ENCODE measurements around the gene SLC4A8.

The SLC4A8 gene

DNA sequence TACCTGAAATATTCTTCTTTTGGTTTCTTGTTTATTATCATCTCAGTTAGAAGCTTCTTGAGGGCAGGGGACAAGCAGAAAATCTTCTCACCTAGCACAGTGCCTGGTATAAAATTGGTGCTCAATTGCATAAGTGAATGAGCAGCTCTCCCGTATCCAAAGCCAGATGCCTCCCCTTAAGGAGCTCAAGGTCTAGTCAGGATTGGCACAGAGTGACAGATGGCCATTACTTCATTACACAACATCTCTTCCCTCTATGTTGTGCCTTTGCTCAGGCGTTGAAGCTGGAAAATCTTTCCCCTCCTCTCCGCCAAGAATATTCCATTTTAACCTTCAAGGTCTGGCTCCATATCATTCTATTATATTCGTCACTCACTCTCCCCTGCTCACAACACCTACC is 3.6 kb downstream of the SLC4A8 start:
- DNase-seq, result no peak
- no peaks in the 10 kb centered on the region for H3K36me3 ChIP-seq (ENCODE audit: insufficient read depth, low read length)
- peaks cover 19% of the 10 kb centered on the region for H3K4me1 ChIP-seq (ENCODE audit: insufficient read depth, low read length)
- TF ChIP-seq, protein P1, sequence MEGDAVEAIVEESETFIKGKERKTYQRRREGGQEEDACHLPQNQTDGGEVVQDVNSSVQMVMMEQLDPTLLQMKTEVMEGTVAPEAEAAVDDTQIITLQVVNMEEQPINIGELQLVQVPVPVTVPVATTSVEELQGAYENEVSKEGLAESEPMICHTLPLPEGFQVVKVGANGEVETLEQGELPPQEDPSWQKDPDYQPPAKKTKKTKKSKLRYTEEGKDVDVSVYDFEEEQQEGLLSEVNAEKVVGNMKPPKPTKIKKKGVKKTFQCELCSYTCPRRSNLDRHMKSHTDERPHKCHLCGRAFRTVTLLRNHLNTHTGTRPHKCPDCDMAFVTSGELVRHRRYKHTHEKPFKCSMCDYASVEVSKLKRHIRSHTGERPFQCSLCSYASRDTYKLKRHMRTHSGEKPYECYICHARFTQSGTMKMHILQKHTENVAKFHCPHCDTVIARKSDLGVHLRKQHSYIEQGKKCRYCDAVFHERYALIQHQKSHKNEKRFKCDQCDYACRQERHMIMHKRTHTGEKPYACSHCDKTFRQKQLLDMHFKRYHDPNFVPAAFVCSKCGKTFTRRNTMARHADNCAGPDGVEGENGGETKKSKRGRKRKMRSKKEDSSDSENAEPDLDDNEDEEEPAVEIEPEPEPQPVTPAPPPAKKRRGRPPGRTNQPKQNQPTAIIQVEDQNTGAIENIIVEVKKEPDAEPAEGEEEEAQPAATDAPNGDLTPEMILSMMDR (IDR thresholded peaks at IDR 0.05; ENCODE audit: borderline replicate concordance, extremely low read depth, low read length, poor library complexity, severe bottlenecking), result no peak
- TF ChIP-seq EZH2 (IDR thresholded peaks at IDR 0.05; ENCODE audit: borderline replicate concordance, low read depth, low read length, severe bottlenecking), result no peak
- H3K9ac ChIP-seq (ENCODE audit: low read depth, low read length), result no peak overlapping the region
- no peak overlapping the region for H3K27ac ChIP-seq (ENCODE audit: low read length)
- H3K4me2 ChIP-seq (ENCODE audit: insufficient read depth, low read length), result no peak overlapping the region
- no peaks in the 10 kb centered on the region for H3K27me3 ChIP-seq (ENCODE audit: insufficient read depth, low read length, poor library complexity)
- no peaks in the 10 kb centered on the region for H3K9me3 ChIP-seq (ENCODE audit: insufficient read depth, low read length, severe bottlenecking)
- H2AFZ ChIP-seq (ENCODE audit: low read depth, low read length), result no peak overlapping the region
- H3K79me2 ChIP-seq (ENCODE audit: insufficient read depth, low read length), result no peaks in the 10 kb centered on the region
- H4K20me1 ChIP-seq (ENCODE audit: insufficient read depth, low read length), result no peaks in the 10 kb centered on the region
- no peak for ATAC-seq (ENCODE audit: insufficient read depth, low read depth)
- no peak overlapping the region for H3K4me3 ChIP-seq (ENCODE audit: low read depth in 1 of 2, low read length in 2 of 2)

DNA sequence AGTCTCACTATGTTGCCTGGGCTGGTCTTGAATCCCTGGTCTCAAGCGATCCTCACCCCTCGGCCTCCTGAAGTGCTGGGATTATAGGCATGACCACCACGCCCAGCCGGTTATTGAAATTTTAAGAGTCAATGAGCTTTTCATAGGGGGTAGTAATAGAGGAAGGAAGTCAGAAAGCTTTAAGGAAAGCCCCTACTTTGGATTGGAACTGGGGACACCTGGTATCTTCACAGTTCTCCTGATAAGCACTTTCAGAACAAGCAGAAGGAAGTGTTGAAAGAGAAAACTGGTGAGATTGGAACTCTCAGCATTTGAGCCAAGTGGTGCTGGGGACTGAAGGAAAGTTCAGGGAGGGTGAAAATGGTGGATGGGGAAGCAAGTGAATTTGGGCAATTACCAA is 5.1 kb downstream of the SLC4A8 start:
- ATAC-seq (ENCODE audit: insufficient read depth, low read depth) (no peak), DNase-seq (no peak)
- Histone ChIP-seq H3K4me3 (ENCODE audit: low read depth in 1 of 2, low read length in 2 of 2) (no peak overlapping the region), H3K9me3 (ENCODE audit: insufficient read depth, low read length, severe bottlenecking) (no peaks in the 10 kb centered on the region), H4K20me1 (ENCODE audit: insufficient read depth, low read length) (no peaks in the 10 kb centered on the region), H3K27ac (ENCODE audit: low read length) (no peak overlapping the region), H3K4me2 (ENCODE audit: insufficient read depth, low read length) (no peak overlapping the region), H3K79me2 (ENCODE audit: insufficient read depth, low read length) (no peaks in the 10 kb centered on the region), H3K9ac (ENCODE audit: low read depth, low read length) (no peak overlapping the region), H3K36me3 (ENCODE audit: insufficient read depth, low read length) (no peaks in the 10 kb centered on the region), H2AFZ (ENCODE audit: low read depth, low read length) (no peak overlapping the region), H3K27me3 (ENCODE audit: insufficient read depth, low read length, poor library complexity) (no peaks in the 10 kb centered on the region), H3K4me1 (ENCODE audit: insufficient read depth, low read length) (peaks cover 12% of the 10 kb centered on the region)
- TF ChIP-seq, protein P1 (IDR thresholded peaks at IDR 0.05; ENCODE audit: borderline replicate concordance, extremely low read depth, low read length, poor library complexity, severe bottlenecking), result no peak
- no peak for TF ChIP-seq EZH2 (IDR thresholded peaks at IDR 0.05; ENCODE audit: borderline replicate concordance, low read depth, low read length, severe bottlenecking)

DNA sequence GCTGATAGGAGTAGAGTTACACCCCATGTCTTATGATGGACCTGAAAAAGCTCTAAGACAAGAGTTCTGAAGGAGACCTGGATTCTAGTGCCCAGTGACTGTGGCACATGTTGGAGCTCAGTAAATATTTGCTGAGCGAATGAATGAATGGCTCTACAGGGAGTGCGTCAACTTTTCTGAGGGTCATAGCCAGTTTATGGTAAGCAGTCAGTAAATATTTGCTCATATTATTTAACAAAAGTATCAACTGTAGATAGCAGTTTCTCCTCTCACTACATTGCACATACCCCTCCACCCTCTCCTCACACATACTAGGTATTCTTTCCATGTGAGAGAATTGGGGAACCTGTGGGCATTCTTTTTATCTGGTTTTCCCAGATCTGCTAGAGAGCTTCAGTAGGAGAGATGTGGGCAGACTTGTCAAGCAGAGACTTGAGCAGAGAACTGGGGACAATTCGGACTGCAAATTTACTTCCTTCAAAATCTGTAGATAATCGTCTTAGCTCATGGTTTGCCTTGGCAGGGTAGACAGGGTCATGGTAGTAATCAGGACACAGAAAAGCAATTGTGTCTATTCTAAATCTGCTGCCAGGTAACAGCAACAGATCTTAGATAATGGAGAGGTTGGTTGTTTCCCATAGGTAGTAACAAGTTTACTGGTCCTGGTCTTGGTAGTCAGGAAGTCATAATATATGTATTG is 5.7 kb downstream of the SLC4A8 start:
- peaks cover 7% of the 10 kb centered on the region for H3K4me1 ChIP-seq (ENCODE audit: insufficient read depth, low read length)
- no peak overlapping the region for H3K4me2 ChIP-seq (ENCODE audit: insufficient read depth, low read length)
- H3K9me3 ChIP-seq (ENCODE audit: insufficient read depth, low read length, severe bottlenecking), result no peaks in the 10 kb centered on the region
- no peaks in the 10 kb centered on the region for H3K79me2 ChIP-seq (ENCODE audit: insufficient read depth, low read length)
- no peaks in the 10 kb centered on the region for H3K27me3 ChIP-seq (ENCODE audit: insufficient read depth, low read length, poor library complexity)
- no peak for TF ChIP-seq EZH2 (IDR thresholded peaks at IDR 0.05; ENCODE audit: borderline replicate concordance, low read depth, low read length, severe bottlenecking)
- TF ChIP-seq, protein P1 (IDR thresholded peaks at IDR 0.05; ENCODE audit: borderline replicate concordance, extremely low read depth, low read length, poor library complexity, severe bottlenecking), result no peak
- no peak overlapping the region for H2AFZ ChIP-seq (ENCODE audit: low read depth, low read length)
- H4K20me1 ChIP-seq (ENCODE audit: insufficient read depth, low read length), result no peaks in the 10 kb centered on the region
- ATAC-seq (ENCODE audit: insufficient read depth, low read depth) (no peak), DNase-seq (no peak)
- H3K27ac ChIP-seq (ENCODE audit: low read length), result no peak overlapping the region
- no peak overlapping the region for H3K9ac ChIP-seq (ENCODE audit: low read depth, low read length)
- no peak overlapping the region for H3K4me3 ChIP-seq (ENCODE audit: low read depth in 1 of 2, low read length in 2 of 2)
- no peaks in the 10 kb centered on the region for H3K36me3 ChIP-seq (ENCODE audit: insufficient read depth, low read length)

All from DND-41 (cell line).